IMR-90 (cell line): ENCODE measurements around the gene IQGAP2. TPM values are rescaled to one million over a fixed set of nuclear protein-coding genes. Genes with fewer than 3 reads are reported as not detected.

Experiments used
- ATAC-seq: fragments of 200-7000 bp; cut with Tn5 transposase; 2 replicates; pipeline ENCODE4 v1.9.1; 2020; ENCODE audit warnings: low read depth, mild to moderate bottlenecking, moderate library complexity
- BruUV-seq: library from RNA; stranded (reverse); fragments of 400-500 nt; replicated peaks from 2 replicates; lab custom pipeline; 2021; lab: Mats Ljungman, UMichigan
- CTCF ChIA-PET: fragments of 300-600 bp; formaldehyde crosslinking; extraction: SDS; loops from one replicate; lab custom pipeline; 2021; ENCODE audit warnings: antibody characterized with exemption; lab: Yijun Ruan, JAX
- POLR2A ChIA-PET: fragments of 300-600 bp; sonication (Branson Sonifier 250); formaldehyde crosslinking; loops from one replicate; lab custom pipeline; 2022; ENCODE audit warnings: antibody characterized with exemption; ENCODE audit not compliant: unreplicated experiment; lab: Charles Lee
- DNase-seq: peaks from one replicate; pipeline ENCODE4 v3.0.0; 2013
- H2AFZ ChIP-seq: replicated peaks from 2 replicates; pipeline ENCODE3; 2013; ENCODE audit warnings: low read length, mild to moderate bottlenecking; ENCODE audit not compliant: poor library complexity
- H2AK5ac ChIP-seq: 2 replicates; pipeline ENCODE4 v1.6.1; 2013; ENCODE audit warnings: low read depth, low read length, inconsistent platforms
- H2AK9ac ChIP-seq: replicated peaks from 2 replicates; pipeline ENCODE3; 2013; ENCODE audit warnings: mild to moderate bottlenecking, low read depth, low read length, moderate library complexity; ENCODE audit not compliant: poor library complexity
- H2BK120ac ChIP-seq: 2 replicates; pipeline ENCODE4 v1.6.1; 2013; ENCODE audit warnings: low read depth, low read length, inconsistent platforms
- H2BK15ac ChIP-seq: 3 replicates; pipeline ENCODE4 v1.6.1; 2013; ENCODE audit warnings: low read depth, low read length, inconsistent platforms
- H2BK20ac ChIP-seq: 2 replicates; pipeline ENCODE4 v1.6.1; 2013; ENCODE audit warnings: low read depth, mild to moderate bottlenecking, inconsistent platforms, low read length, moderate library complexity
- H2BK5ac ChIP-seq: 2 replicates; pipeline ENCODE4 v1.6.1; 2013; ENCODE audit warnings: mild to moderate bottlenecking, low read depth, low read length, inconsistent platforms; ENCODE audit not compliant: poor library complexity, severe bottlenecking
- H3K14ac ChIP-seq: replicated peaks from 2 replicates; pipeline ENCODE4 v1.6.1; 2013; ENCODE audit warnings: low read depth, low read length, inconsistent platforms
- H3K18ac ChIP-seq: 2 replicates; pipeline ENCODE4 v1.6.1; 2013; ENCODE audit warnings: low read depth, low read length, control low read depth
- H3K23ac ChIP-seq: 2 replicates; pipeline ENCODE4 v1.6.1; 2013; ENCODE audit warnings: low read depth, low read length, inconsistent platforms
- H3K27ac ChIP-seq: 2 replicates; pipeline ENCODE4 v1.5.1; 2013; ENCODE audit warnings: mild to moderate bottlenecking, control low read depth, low read length; ENCODE audit not compliant: insufficient read depth
- H3K27me3 ChIP-seq: 2 replicates; pipeline ENCODE4 v1.6.1; 2013; ENCODE audit warnings: low read length; ENCODE audit not compliant: control insufficient read depth, insufficient read depth
- H3K36me3 ChIP-seq: 2 replicates; pipeline ENCODE4 v1.6.1; 2013; ENCODE audit warnings: low read length, mixed read lengths; ENCODE audit not compliant: control insufficient read depth, insufficient read depth
- H3K4ac ChIP-seq: 2 replicates; pipeline ENCODE4 v1.6.1; 2013; ENCODE audit warnings: low read depth, low read length, inconsistent platforms
- H3K4me1 ChIP-seq: 2 replicates; pipeline ENCODE4 v1.6.1; 2013; ENCODE audit warnings: low read length, mixed read lengths; ENCODE audit not compliant: control insufficient read depth, insufficient read depth
- H3K4me2 ChIP-seq: 2 replicates; pipeline ENCODE4 v1.6.1; 2013; ENCODE audit warnings: low read depth, mild to moderate bottlenecking, control low read depth, low read length, moderate library complexity
- H3K4me3 ChIP-seq: 2 replicates; pipeline ENCODE4 v1.5.1; 2013; ENCODE audit warnings: low read depth, mild to moderate bottlenecking, control low read depth, low read length, moderate library complexity; ENCODE audit not compliant: insufficient read depth
- H3K56ac ChIP-seq: 2 replicates; pipeline ENCODE4 v1.6.1; 2013; ENCODE audit warnings: low read length, inconsistent platforms; ENCODE audit not compliant: insufficient read depth; ENCODE audit errors: extremely low read depth
- H3K79me1 ChIP-seq, 2 experiments: 2 replicates each; pipeline ENCODE4 v1.6.1; 2013; ENCODE audit warnings: low read length in 2 of 2, inconsistent platforms in 1 of 2, low read depth in 1 of 2
- H3K9ac ChIP-seq: 2 replicates; pipeline ENCODE4 v1.6.1; 2013; ENCODE audit warnings: low read depth, low read length, control low read depth
- H3K9me1 ChIP-seq: 2 replicates; pipeline ENCODE4 v1.6.1; 2013; ENCODE audit warnings: low read length, inconsistent platforms; ENCODE audit not compliant: insufficient read depth
- H3K9me3 ChIP-seq: 2 replicates; pipeline ENCODE4 v1.6.1; 2013; ENCODE audit warnings: low read length; ENCODE audit not compliant: control insufficient read depth, insufficient read depth
- H4K20me1 ChIP-seq: 2 replicates; pipeline ENCODE4 v1.6.1; 2013; ENCODE audit warnings: low read length, inconsistent platforms; ENCODE audit not compliant: insufficient read depth
- H4K5ac ChIP-seq: 2 replicates; pipeline ENCODE4 v1.6.1; 2013; ENCODE audit warnings: mild to moderate bottlenecking, low read depth, low read length, control low read depth
- H4K8ac ChIP-seq, 2 experiments: 2 replicates each; pipeline ENCODE4 v1.6.1; 2013; ENCODE audit warnings: low read depth in 2 of 2, low read length in 2 of 2, control low read depth in 1 of 2, inconsistent platforms in 1 of 2
- H4K91ac ChIP-seq: 2 replicates; pipeline ENCODE4 v1.6.1; 2013; ENCODE audit warnings: low read depth, low read length, inconsistent platforms; ENCODE audit not compliant: insufficient read depth
- FOS ChIP-seq: fragments of 150-350 bp; IDR thresholded peaks from 2 replicates; pipeline ENCODE4 v1.6.1; 2016; ENCODE audit warnings: low read depth, low read length
- MAFK ChIP-seq: IDR thresholded peaks from 2 replicates; pipeline ENCODE4 v1.6.1; 2012; ENCODE audit warnings: low read depth, low read length, improper control_type of control experiment
- WGBS, 2 experiments: methylation state at CpG; one replicate each; pipeline versions ENCODE4 v1.1.5 to v1.1.7; 2013; ENCODE audit warnings: missing lambda C conversion rate in 2 of 2; ENCODE audit not compliant: insufficient read length in 1 of 2; ENCODE audit errors: extremely low coverage in 2 of 2; 5-methylcytosine and 5-hydroxymethylcytosine counted together
- dilution Hi-C: fragments of 300-500 bp; cut with HindIII; formaldehyde crosslinking; loops from one replicate; pipeline ENCODE4 v1.14.3; 2018; ENCODE audit warnings: low sequenced_read_pairs; ENCODE audit not compliant: unreplicated experiment
- in situ Hi-C: fragments of 300-500 bp; cut with MboI; formaldehyde crosslinking; loops from 3 replicates; pipeline ENCODE4 v1.14.3; 2019; ENCODE audit warnings: low sequenced_read_pairs, inconsistent platforms, mixed read lengths
- intact Hi-C: fragments of 100-400 bp; cut with micrococcal nuclease; formaldehyde crosslinking; loops from 2 replicates; pipeline ENCODE4 v1.10.0; 2022
- polyA plus RNA-seq, 3 experiments: library from polyadenylated mRNA; depleted of rRNA; stranded (reverse); fragments of >200 nt; gene quantifications; 2 replicates each; pipeline ENCODE4 v1.2.3, GENCODE V29; 2012; ENCODE audit warnings: low replicate concordance in 1 of 3
- total RNA-seq: library from RNA; depleted of rRNA; stranded (reverse); fragments of >200 nt; gene quantifications from 2 replicates; pipeline ENCODE4 v1.2.3, GENCODE V29; 2012
- TF ChIP-seq, protein P1 (sequence below): fragments of 150-350 bp; IDR thresholded peaks from 2 replicates; pipeline ENCODE4 v1.6.1; 2017; ENCODE audit warnings: mild to moderate bottlenecking, antibody characterized with exemption, low read length, low read depth
- TF ChIP-seq, protein P2 (sequence below): fragments of 150-350 bp; IDR thresholded peaks from 2 replicates; pipeline ENCODE4 v1.6.1; 2016; ENCODE audit warnings: low read depth, mild to moderate bottlenecking, low read length, moderate library complexity, borderline replicate concordance

The IQGAP2 gene
- total and polyA plus RNA-seq, 2 of the 4 experiments (the other 2 are of a cell fraction): 0.21 to 0.36 TPM

DNA sequence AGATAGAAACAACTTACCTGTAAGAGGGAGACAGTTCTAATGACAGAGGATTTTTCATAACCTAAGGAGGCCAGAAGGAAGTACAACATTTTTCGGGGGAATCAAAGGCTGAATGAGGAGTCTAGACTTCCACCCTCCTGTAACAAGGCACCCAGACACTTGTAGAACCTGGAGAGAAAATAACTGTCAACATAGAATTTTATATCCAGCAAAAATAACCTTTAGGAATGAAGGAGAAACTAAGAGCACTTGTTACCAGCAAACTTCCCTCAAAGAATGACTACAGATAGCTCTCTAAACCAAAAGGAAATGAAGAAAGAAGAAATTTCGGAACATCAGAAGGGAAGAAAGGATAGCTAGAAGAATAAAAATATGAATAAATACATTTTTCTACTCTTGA lies 246.1 kb downstream of the IQGAP2 start:
- H3K4me1 ChIP-seq: no peaks in the 10 kb centered on the region; the same call in 1 of the 2 replicates
- TF ChIP-seq FOS: no peak
- TF ChIP-seq, protein P1, sequence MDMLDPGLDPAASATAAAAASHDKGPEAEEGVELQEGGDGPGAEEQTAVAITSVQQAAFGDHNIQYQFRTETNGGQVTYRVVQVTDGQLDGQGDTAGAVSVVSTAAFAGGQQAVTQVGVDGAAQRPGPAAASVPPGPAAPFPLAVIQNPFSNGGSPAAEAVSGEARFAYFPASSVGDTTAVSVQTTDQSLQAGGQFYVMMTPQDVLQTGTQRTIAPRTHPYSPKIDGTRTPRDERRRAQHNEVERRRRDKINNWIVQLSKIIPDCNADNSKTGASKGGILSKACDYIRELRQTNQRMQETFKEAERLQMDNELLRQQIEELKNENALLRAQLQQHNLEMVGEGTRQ: no peak
- TF ChIP-seq, protein P2, sequence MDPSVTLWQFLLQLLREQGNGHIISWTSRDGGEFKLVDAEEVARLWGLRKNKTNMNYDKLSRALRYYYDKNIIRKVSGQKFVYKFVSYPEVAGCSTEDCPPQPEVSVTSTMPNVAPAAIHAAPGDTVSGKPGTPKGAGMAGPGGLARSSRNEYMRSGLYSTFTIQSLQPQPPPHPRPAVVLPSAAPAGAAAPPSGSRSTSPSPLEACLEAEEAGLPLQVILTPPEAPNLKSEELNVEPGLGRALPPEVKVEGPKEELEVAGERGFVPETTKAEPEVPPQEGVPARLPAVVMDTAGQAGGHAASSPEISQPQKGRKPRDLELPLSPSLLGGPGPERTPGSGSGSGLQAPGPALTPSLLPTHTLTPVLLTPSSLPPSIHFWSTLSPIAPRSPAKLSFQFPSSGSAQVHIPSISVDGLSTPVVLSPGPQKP: no peak
- TF ChIP-seq MAFK: no peak
- no peak overlapping the region for H2BK15ac ChIP-seq
- H2BK5ac ChIP-seq: no peak overlapping the region
- ChIA-PET CTCF (no interaction called here), POLR2A (no interaction called here)
- peaks cover 12% of the 10 kb centered on the region for H3K9me3 ChIP-seq
- H3K36me3 ChIP-seq: no peaks in the 10 kb centered on the region
- no CpG with 5 or more reads among the region's 2 CpGs for WGBS, 2 experiments
- no peak overlapping the region for H3K4me3 ChIP-seq
- H4K91ac ChIP-seq: no peak overlapping the region
- no peak overlapping the region for H3K4ac ChIP-seq
- no peak overlapping the region for H3K27ac ChIP-seq
- dilution Hi-C loops (no loop called here), in situ Hi-C loops (no loop called here), intact Hi-C loops (no loop called here)
- H3K18ac ChIP-seq: no peak overlapping the region
- no peak overlapping the region for H4K8ac ChIP-seq
- no peak overlapping the region for H3K4me2 ChIP-seq
- no peak overlapping the region for H2BK120ac ChIP-seq
- H4K20me1 ChIP-seq: no peaks in the 10 kb centered on the region
- H2AK9ac ChIP-seq: no peak overlapping the region
- no peak overlapping the region for H2BK20ac ChIP-seq
- no peak overlapping the region for H4K5ac ChIP-seq
- no peak overlapping the region for H3K56ac ChIP-seq
- H2AFZ ChIP-seq: no peak overlapping the region
- DNase-seq (no peak), ATAC-seq (no peak)
- H3K27me3 ChIP-seq: no peaks in the 10 kb centered on the region
- BruUV-seq: no TSS peak
- no peak overlapping the region for H3K9ac ChIP-seq
- H2AK5ac ChIP-seq: no peak overlapping the region
- no peak overlapping the region for H3K23ac ChIP-seq
- no peak overlapping the region for H3K14ac ChIP-seq
- H3K9me1 ChIP-seq: no peaks in the 10 kb centered on the region
- H3K79me1 ChIP-seq: no peaks in the 10 kb centered on the region
